HG02840 (cell line): ENCODE measurements around the gene MTERF1.

Source experiments
- ATAC-seq: cut with Tn5 transposase; IDR thresholded peaks from one replicate; pipeline ENCODE4 v1.9.1; 2021; ENCODE audit warnings: mild to moderate bottlenecking, moderate library complexity, moderate number of reproducible peaks; ENCODE audit not compliant: unreplicated experiment, low FRiP score

MTERF1 gene

GRCh38 chr7:91835826-91836368 lies 44.6 kb downstream of the MTERF1 start:
- ATAC-seq = no peak

- no peak for ATAC-seq
Observed at GRCh38 chr7:91835091-91835825, 45.2 kb downstream of the MTERF1 start.

GRCh38 chr7:91832493-91833045 lies 47.9 kb downstream of the MTERF1 start:
- ATAC-seq = no peak

- no peak for ATAC-seq
Observed at GRCh38 chr7:91827169-91827568, 53.3 kb downstream of the MTERF1 start.

GRCh38 chr7:91826377-91826776 lies 54.1 kb downstream of the MTERF1 start:
- no peak for ATAC-seq

- no peak for ATAC-seq
Observed at GRCh38 chr7:91824201-91824600, 56.3 kb downstream of the MTERF1 start.
